ACC112 (cell line): ENCODE results near the gene BPGM.
"Not testable (repeated sequence)": the region's sequence is repeated elsewhere in the genome, so short reads cannot be mapped to it uniquely, and the experiment has no call there.

Source experiments
- H2AFZ ChIP-seq: fragments of 200-600 bp; sonication (generic); one replicate; pipeline ENCODE4 v1.6.0; 2017; ENCODE audit warnings: antibody characterized with exemption, low read length; ENCODE audit not compliant: unreplicated experiment
- H3K27ac ChIP-seq: fragments of 200-600 bp; sonication (generic); 2 replicates; pipeline ENCODE4 v1.5.1; 2014; ENCODE audit warnings: low read depth, mild to moderate bottlenecking, antibody characterized with exemption, low read length, moderate library complexity
- H3K27me3 ChIP-seq: fragments of 200-600 bp; sonication (generic); 2 replicates; pipeline ENCODE4 v1.6.1; 2014; ENCODE audit warnings: mild to moderate bottlenecking, antibody characterized with exemption, low read length, moderate library complexity, mixed read lengths; ENCODE audit not compliant: insufficient read depth
- H3K36me3 ChIP-seq: fragments of 200-600 bp; sonication (generic); 2 replicates; pipeline ENCODE4 v1.6.1; 2016; ENCODE audit warnings: mild to moderate bottlenecking, antibody characterized with exemption, low read length, moderate library complexity, mixed read lengths; ENCODE audit not compliant: insufficient read depth
- H3K4me1 ChIP-seq: fragments of 200-600 bp; sonication (generic); one replicate; pipeline ENCODE4 v1.6.1; 2016; ENCODE audit warnings: low read length, mixed read lengths; ENCODE audit not compliant: insufficient read depth, unreplicated experiment, control insufficient read depth
- H3K4me3 ChIP-seq: fragments of 200-600 bp; sonication (generic); 2 replicates; pipeline ENCODE4 v1.5.1; 2014; ENCODE audit warnings: mild to moderate bottlenecking, low read depth, low read length
- H3K79me2 ChIP-seq: fragments of 200-600 bp; sonication (generic); one replicate; pipeline ENCODE4 v1.6.0; 2016; ENCODE audit warnings: low read length; ENCODE audit not compliant: control insufficient read depth, unreplicated experiment, insufficient read depth

BPGM gene

DNA sequence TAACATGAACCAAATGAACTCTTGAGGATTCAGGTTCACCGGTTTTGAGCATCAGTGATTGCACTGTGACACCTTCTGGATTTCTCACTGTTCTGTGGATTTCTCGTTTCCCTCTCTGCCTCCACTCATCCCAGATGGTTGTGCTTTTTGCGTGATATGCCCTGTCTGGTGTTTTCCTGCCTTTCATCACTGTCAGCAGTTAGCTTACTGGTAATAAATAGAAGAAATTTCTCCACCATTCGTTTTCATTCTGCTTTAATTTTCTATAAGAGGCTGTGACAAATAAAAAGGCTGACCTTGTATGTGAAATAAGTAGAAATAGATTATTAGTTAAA, 16.2 kb downstream of the BPGM start:
- Histone ChIP-seq H2AFZ (peak overlapping the region; percentile 7), H3K79me2 (peaks cover 52% of the 10 kb centered on the region), H3K27ac (peak overlapping the region; percentile 92), H3K4me1 (peaks cover 43% of the 10 kb centered on the region), H3K4me3 (no peak overlapping the region), H3K27me3 (no peaks in the 10 kb centered on the region), H3K36me3 (peaks cover 23% of the 10 kb centered on the region)

DNA sequence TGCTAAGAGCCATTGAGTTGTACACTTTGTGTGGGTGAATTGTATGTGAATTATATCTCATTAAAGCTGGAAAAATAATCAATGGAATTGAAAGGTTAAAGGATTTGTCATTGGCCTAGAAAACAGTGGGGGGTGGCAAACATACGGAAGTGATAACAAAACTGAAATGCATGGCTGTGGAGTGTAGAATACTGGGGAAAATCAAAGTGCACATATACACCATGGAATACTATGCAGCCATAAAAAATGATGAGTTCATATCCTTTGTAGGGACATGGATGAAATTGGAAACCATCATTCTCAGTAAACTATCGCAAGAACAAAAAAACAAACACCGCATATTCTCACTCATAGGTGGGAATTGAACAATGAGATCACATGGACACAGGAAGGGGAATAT, 18.4 kb downstream of the BPGM start:
- H3K4me1 ChIP-seq = peaks cover 58% of the 10 kb centered on the region
- H2AFZ ChIP-seq, H3K4me3 ChIP-seq, H3K27ac ChIP-seq, H3K27me3 ChIP-seq: not testable (repeated sequence)
- H3K79me2 ChIP-seq = peaks cover 39% of the 10 kb centered on the region
- peaks cover 23% of the 10 kb centered on the region for H3K36me3 ChIP-seq

DNA sequence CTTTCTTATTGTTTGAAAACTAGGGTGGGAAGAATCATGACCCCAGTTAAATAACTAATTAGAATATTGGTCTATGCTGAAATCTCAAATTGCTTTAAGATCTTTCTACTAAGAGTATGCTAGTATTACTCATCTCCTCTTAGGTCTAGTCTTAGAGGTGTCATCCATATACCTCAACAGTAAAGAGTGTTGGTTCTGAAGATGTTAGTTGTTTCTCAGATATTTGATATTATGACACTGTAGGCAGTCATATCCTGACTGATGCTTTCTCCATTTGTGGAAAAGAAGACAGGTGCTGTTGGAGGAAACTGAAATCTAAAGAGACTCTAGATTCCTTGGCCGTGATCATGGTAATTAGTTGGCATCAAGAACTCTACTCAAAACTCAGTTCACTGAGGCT, 21.2 kb downstream of the BPGM start:
- no peak overlapping the region for H3K27ac ChIP-seq
- H2AFZ ChIP-seq = no peak overlapping the region
- peaks cover 8% of the 10 kb centered on the region for H3K36me3 ChIP-seq
- H3K79me2 ChIP-seq = peaks cover 21% of the 10 kb centered on the region
- H3K27me3 ChIP-seq = no peaks in the 10 kb centered on the region
- H3K4me1 ChIP-seq = peaks cover 36% of the 10 kb centered on the region
- H3K4me3 ChIP-seq = no peak overlapping the region

DNA sequence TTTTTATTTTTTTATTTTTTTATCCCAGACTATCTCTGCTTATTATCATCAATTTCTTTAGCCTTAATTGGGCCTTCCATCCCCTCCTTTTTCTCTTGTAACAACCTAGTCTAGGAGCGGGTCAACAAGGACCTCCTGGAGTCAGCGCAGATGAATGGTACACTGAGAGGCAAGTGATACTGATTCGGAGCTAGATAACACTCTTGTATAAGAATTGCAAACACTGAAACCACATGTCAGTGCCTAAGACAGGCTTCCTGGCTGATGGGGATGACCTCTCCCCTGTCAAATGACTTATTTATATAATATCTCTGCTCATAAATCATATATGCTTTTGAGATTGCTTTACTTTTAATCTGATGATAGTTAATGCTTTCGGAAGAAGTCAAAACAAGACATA, 22.7 kb downstream of the BPGM start:
- Histone ChIP-seq H3K4me3 (peak overlapping the region; percentile 4; the same call in 1 of the 2 replicates), H3K27ac (peak overlapping the region; percentile 61), H2AFZ (no peak overlapping the region)

DNA sequence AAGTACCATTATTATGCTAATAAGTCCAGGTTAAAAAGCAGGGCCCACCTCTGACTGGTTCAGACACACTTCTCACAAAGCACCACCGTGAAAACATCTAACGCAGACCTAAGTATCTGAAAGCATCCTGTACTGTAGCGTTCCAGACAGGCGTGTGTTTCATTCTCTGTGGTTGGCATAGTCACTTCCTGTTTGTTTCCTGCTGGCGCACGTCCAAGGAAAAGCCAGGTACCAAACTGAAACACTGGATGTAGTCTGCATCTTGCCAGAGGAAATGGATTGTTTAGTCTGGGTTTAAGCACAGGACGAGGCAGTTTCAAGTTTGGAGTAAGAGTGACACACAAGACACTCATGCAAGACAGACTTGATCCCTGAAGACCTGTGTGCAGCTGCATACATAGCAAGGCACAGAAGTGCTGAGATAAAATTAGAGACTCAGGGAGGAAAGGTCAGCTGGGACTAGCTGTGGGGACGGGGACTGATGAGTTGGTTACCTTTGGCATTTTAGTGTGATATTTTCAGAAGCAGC, 23.3 kb downstream of the BPGM start:
- Histone ChIP-seq H3K4me1 (peaks cover 35% of the 10 kb centered on the region), H3K27ac (peak overlapping the region; percentile 61), H3K4me3 (peak overlapping the region; percentile 4; the same call in 1 of the 2 replicates), H3K79me2 (peaks cover 22% of the 10 kb centered on the region), H2AFZ (no peak overlapping the region), H3K36me3 (peaks cover 18% of the 10 kb centered on the region), H3K27me3 (no peaks in the 10 kb centered on the region)

More for the DNA sequence above, 22.7 kb downstream of the BPGM start:
- peaks cover 14% of the 10 kb centered on the region for H3K36me3 ChIP-seq
- peaks cover 35% of the 10 kb centered on the region for H3K4me1 ChIP-seq
- H3K27me3 ChIP-seq = no peaks in the 10 kb centered on the region
- peaks cover 22% of the 10 kb centered on the region for H3K79me2 ChIP-seq

DNA sequence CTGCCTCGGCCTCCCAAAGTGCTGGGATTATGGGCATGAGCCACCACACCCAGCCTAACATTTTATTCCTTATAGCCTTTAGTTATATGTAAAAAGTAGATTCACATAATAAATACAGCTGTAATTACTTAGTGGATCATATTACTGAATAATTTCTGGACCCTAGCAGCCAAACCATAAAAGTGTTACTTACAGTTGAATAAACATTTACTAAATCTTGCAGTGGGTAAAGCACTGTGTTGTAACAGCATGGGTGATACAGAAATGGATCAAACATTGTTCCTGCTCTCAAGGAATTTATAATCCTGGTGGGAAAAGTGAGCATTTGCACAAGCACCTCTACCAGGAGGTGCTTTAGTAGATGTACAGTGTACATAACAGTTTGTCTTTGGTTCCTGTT, 25.0 kb downstream of the BPGM start:
- Histone ChIP-seq H3K36me3 (peaks cover 16% of the 10 kb centered on the region), H3K4me3 (no peak overlapping the region), H2AFZ (no peak overlapping the region), H3K27me3 (no peaks in the 10 kb centered on the region), H3K79me2 (peaks cover 22% of the 10 kb centered on the region), H3K27ac (no peak overlapping the region), H3K4me1 (peaks cover 35% of the 10 kb centered on the region)

DNA sequence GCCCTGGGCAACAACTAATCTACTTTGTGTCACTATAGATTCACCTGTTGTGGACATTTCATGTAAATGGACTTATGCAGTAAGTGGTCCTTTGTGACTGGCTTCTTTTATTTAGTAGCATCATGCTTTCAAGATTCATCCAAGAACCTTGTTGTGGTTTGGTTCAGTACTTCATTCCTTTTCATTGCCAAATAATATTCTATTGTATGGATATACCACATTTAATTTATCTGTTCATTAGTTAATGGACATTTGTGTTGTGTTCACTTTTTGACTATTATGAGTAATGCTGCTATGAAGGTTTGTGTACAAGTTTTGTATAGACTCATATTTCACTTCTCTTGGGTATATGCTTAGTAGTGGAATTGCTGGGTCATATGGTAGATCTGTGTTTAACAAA, 27.8 kb downstream of the BPGM start:
- no peak overlapping the region for H2AFZ ChIP-seq
- peaks cover 11% of the 10 kb centered on the region for H3K79me2 ChIP-seq
- H3K4me3 ChIP-seq = no peak overlapping the region
- peaks cover 11% of the 10 kb centered on the region for H3K36me3 ChIP-seq
- H3K4me1 ChIP-seq = peaks cover 20% of the 10 kb centered on the region
- H3K27me3 ChIP-seq = no peaks in the 10 kb centered on the region
- H3K27ac ChIP-seq = no peak overlapping the region

DNA sequence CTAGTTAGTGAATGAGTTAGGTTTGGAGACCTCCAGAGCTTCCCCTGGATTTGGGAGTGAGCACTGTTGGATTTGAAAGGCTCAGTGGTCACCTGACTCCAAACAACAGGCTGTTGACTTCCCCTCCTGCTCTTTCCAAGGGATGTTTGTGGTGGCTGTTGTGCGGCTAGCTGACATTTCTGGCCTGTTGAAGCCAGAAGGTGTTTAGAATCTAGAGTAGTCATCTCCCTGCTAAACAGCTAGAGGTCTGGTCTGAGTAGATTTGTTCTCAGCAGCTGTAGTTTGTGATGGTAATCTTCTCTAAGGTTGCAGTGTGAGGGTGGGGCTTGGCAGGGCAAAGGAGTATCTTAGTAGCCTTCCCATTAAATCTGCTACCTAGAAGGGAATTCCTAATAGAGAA, 30.1 kb downstream of the BPGM start:
- H3K36me3 ChIP-seq = peaks cover 22% of the 10 kb centered on the region
- H3K79me2 ChIP-seq = peaks cover 11% of the 10 kb centered on the region
- H3K4me3 ChIP-seq = no peak overlapping the region
- H3K4me1 ChIP-seq = peaks cover 8% of the 10 kb centered on the region
- no peaks in the 10 kb centered on the region for H3K27me3 ChIP-seq
- H3K27ac ChIP-seq = no peak overlapping the region
- no peak overlapping the region for H2AFZ ChIP-seq

DNA sequence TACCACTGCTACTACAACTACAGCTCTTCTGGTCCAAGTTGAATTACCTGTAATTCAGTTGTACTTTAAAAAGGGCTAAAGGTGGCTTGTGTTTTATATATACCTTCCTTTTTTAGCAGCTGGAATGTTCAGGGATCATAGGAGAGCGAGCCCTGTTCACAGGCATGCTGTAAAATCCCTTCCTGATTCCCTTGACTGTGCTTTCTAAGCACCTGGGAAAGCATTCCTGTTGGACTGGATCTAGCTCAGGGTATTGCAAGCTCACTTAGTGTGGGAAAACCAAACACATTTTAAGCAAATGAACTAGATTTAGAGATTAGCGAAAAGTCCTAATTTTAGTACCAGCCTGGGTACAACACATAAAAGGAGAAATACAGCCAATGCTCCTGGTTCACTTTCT, 31.5 kb downstream of the BPGM start:
- H3K4me3 ChIP-seq = no peak overlapping the region
- peaks cover 22% of the 10 kb centered on the region for H3K36me3 ChIP-seq
- no peak overlapping the region for H3K27ac ChIP-seq
- H2AFZ ChIP-seq = no peak overlapping the region
- peaks cover 8% of the 10 kb centered on the region for H3K4me1 ChIP-seq
- H3K79me2 ChIP-seq = peaks cover 11% of the 10 kb centered on the region
- H3K27me3 ChIP-seq = no peaks in the 10 kb centered on the region

DNA sequence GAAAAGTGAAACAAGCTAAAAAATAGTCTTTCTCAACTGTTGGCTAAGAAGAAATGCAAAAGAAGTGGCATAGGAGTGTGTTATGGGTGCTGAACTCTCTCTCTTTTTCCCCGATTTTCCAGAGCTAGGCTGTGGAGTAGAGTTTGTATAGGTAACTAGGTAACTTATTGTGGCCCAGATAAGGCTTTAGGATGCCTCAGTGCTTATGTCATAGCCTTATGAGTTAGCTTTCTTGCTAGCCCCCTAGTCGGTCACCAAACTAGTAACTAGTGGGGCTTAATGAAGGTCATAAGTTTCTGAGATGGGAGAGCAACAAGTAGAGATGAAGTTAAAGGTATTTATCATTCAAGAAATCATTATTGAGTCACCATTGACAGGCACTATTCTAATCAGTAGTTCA, 32.4 kb downstream of the BPGM start:
- peaks cover 11% of the 10 kb centered on the region for H3K79me2 ChIP-seq
- peaks cover 18% of the 10 kb centered on the region; the same call in 1 of the 2 replicates for H3K36me3 ChIP-seq
- peaks cover 8% of the 10 kb centered on the region for H3K4me1 ChIP-seq
- no peak overlapping the region for H3K27ac ChIP-seq
- H2AFZ ChIP-seq = no peak overlapping the region
- H3K4me3 ChIP-seq = no peak overlapping the region
- no peaks in the 10 kb centered on the region for H3K27me3 ChIP-seq

DNA sequence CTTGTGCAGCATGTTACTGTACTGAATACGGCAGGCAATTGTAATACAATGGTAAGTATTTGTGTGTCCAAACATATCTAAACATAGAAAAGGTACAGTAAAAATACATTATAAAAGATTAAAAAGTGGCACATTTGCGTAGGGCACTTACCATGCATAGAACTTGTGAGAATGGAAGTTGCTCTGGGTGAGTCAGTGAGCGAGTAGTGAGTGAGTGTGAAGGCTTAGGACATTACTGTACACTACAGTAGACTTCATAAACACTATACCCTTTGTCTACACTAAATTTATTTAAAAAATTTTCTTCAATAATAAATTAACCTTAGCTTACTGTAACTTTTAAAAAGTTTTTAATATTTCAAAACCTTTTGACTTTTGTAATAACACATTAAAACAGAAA, 37.5 kb downstream of the BPGM start:
- Histone ChIP-seq H3K79me2 (no peaks in the 10 kb centered on the region), H3K36me3 (peaks cover 11% of the 10 kb centered on the region; the same call in 1 of the 2 replicates), H3K27me3 (no peaks in the 10 kb centered on the region), H3K4me3 (no peak overlapping the region), H3K4me1 (peaks cover 8% of the 10 kb centered on the region), H2AFZ (no peak overlapping the region), H3K27ac (no peak overlapping the region)
